Measurements from ENCODE around the gene EYS.

EYS gene

GRCh38 chr6:64428186-64428585, 1278.8 kb downstream of the EYS start:
- no peak for DNase-seq

- DNase-seq: no peak
Observed at GRCh38 chr6:64415926-64416325, 1291.1 kb downstream of the EYS start.

- DNase-seq: no peak
Observed at GRCh38 chr6:64411226-64411625, 1295.8 kb downstream of the EYS start.

- DNase-seq: no peak
Observed at GRCh38 chr6:64409948-64410347, 1297.1 kb downstream of the EYS start.

- DNase-seq: no peak
Observed at GRCh38 chr6:64404396-64404795, 1302.6 kb downstream of the EYS start.

GRCh38 chr6:64383277-64383676, 1323.7 kb downstream of the EYS start:
- no peak for DNase-seq

- DNase-seq: no peak
Observed at GRCh38 chr6:64376394-64376793, 1330.6 kb downstream of the EYS start.

- DNase-seq: no peak
Observed at GRCh38 chr6:64357430-64357829, 1349.6 kb downstream of the EYS start.

- no peak for DNase-seq
Observed at GRCh38 chr6:64347411-64347810, 1359.6 kb downstream of the EYS start.

GRCh38 chr6:64335195-64335594, 1371.8 kb downstream of the EYS start:
- DNase-seq: no peak

- no peak for DNase-seq
Observed at GRCh38 chr6:64334636-64335035, 1372.4 kb downstream of the EYS start.

GRCh38 chr6:64330694-64331307, 1376.2 kb downstream of the EYS start:
- no peak for DNase-seq

GRCh38 chr6:64326939-64327338, 1380.1 kb downstream of the EYS start:
- DNase-seq: no peak

- DNase-seq: no peak
Observed at GRCh38 chr6:64325093-64325492, 1381.9 kb downstream of the EYS start.

- no peak for DNase-seq
Observed at GRCh38 chr6:64310214-64310613, 1396.8 kb downstream of the EYS start.

GRCh38 chr6:64301307-64302236, 1405.5 kb downstream of the EYS start:
- no peak for DNase-seq

GRCh38 chr6:64299176-64299575, 1407.8 kb downstream of the EYS start:
- no peak for DNase-seq

- DNase-seq: no peak
Observed at GRCh38 chr6:64294034-64294433, 1413.0 kb downstream of the EYS start.

- DNase-seq: no peak
Observed at GRCh38 chr6:64293298-64293697, 1413.7 kb downstream of the EYS start.

- no peak for DNase-seq
Observed at GRCh38 chr6:64290867-64291266, 1416.2 kb downstream of the EYS start.

- no peak for DNase-seq
Observed at GRCh38 chr6:64289931-64290330, 1417.1 kb downstream of the EYS start.

- DNase-seq: no peak
Observed at GRCh38 chr6:64288351-64288750, 1418.7 kb downstream of the EYS start.

GRCh38 chr6:64281167-64281566, 1425.9 kb downstream of the EYS start:
- DNase-seq: no peak

- DNase-seq: no peak
Observed at GRCh38 chr6:64280569-64280968, 1426.5 kb downstream of the EYS start.

Measured in activated T-cell treated with anti-CD3 and anti-CD28 coated beads, Interleukin-2, amount 50 U/mL, for 1 hour (primary cell).